Measurements from ENCODE around the gene ASTN1.

DNA sequence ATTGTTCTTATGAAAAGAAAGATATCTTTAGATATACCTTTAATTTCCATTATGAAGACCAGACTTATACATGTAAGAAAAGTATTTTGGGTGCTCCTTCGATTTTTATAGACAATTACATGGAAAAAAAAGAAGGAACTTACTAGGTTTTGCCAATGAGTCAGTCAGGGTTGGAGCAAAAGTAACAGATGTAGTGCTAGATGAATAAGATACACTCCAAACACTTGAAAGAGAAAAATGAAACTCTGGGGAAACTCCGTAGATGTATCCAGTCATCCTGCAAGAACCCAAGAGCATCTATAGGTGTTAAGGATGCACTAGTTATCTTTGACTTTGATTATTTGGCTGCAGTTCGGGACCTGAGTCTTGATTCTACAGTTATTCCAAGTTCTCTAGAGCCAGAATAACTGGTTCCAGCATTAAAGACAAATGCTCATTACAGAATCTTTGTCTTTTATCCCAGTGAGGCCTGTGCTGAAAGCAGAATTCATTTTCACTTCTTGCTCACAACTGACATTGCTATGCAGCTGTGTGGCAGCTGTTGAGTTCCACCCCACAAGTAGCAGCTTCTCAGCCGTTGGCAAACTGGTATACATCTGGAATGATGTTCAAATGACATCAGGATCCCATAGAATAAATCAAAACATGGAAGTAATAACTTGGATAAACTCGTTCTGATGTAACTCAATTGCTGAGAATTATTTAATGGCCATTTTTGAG, 326.1 kb downstream of the ASTN1 start:
- TF ChIP-seq POLR2A (IDR thresholded peaks at IDR 0.05; ENCODE audit: low read length) (no peak), GATA1 (IDR thresholded peaks at IDR 0.05; ENCODE audit: low read depth, low read length) (no peak)
